Measurements from ENCODE around the gene BIRC7. TPM values are rescaled to one million over a fixed set of nuclear protein-coding genes. Genes with fewer than 3 reads are reported as not detected.
"Not testable (repeated sequence)": the region's sequence is repeated elsewhere in the genome, so short reads cannot be mapped to it uniquely, and the experiment has no call there.

BIRC7 gene
- total RNA-seq, 1 experiment from 2014 or later: 0.96 TPM

DNA sequence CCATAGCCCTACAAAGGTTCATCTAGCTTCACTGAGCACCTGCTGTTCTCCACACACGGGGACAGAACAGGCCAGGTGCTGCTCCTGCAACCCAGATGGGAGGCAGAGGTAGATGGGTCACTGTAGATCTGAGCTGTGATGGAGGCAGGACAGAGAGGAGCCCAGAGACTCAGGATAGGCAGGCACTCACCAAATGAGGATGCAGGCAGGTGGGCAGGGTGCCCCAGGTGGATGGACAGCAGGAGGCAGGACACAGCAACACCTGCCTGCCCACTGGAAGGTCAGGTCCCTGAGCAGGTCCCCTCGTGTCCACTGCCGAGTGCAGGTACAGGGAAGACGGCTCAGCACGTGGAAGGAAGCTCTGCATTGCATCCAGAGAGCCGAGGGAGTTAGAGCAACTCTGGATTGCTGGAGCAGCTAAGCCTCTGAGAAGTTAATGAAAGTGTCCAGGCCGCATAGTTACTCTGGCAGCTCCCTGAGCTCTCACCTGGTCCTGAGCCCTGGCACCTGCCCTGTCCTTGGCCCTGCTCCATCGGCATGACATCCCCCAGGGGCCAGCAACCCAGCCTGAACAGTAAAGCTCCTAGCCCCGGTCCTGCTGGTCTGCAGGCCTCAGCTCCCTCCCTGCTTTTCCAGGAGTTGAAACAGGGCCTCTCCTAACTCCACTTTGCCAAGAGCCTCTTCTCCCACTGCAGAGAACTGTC lies 14.9 kb upstream of the BIRC7 start:
- Histone ChIP-seq H3K4me2 (ENCODE audit: low read length) (no peak overlapping the region), H3K9me3 (ENCODE audit: control insufficient read depth in 1 of 2, insufficient read depth in 1 of 2, low read depth in 1 of 2, low read length in 2 of 2) (no peaks in the 10 kb centered on the region), H3K79me2 (ENCODE audit: insufficient read depth, low read length) (no peaks in the 10 kb centered on the region), H3K27ac (ENCODE audit: low read depth, low read length) (no peak overlapping the region), H3K27me3 (ENCODE audit: insufficient read depth, low read length) (no peaks in the 10 kb centered on the region), H4K20me1 (ENCODE audit: insufficient read depth) (no peaks in the 10 kb centered on the region), H3K4me3 (replicated peaks in 1 of 2; ENCODE audit: low read depth in 1 of 2, low read length in 2 of 2) (no peak overlapping the region), H3K4me1 (ENCODE audit: control insufficient read depth in 1 of 2, insufficient read depth in 2 of 2, low read length in 2 of 2) (peaks cover 22 to 37% of the 10 kb centered on the region in 2 experiments), H3K36me3 (ENCODE audit: control insufficient read depth in 1 of 2, insufficient read depth in 2 of 2, low read length in 2 of 2) (no peaks in the 10 kb centered on the region), H2AFZ (ENCODE audit: low read depth, low read length, poor library complexity, severe bottlenecking) (no peak overlapping the region), H3K9ac (ENCODE audit: low read length) (no peak overlapping the region), H3K9me2 (ENCODE audit: insufficient read depth) (no peaks in the 10 kb centered on the region)
- ATAC-seq: no peak
- intact Hi-C loops (cut with micrococcal nuclease): no loop called here
- ChIA-PET CTCF (no interaction called here), RAD21 (ENCODE audit: low non-redundant PET in 1 of 2, low total read pairs in 2 of 2, uncharacterized antibody in 2 of 2, unreplicated experiment in 2 of 2) (no interaction called here), POLR2A (interaction anchor here (1.3 kb wide), 1 partner anchor 14 kb away, joined by 3 read pairs; no protein-coding TSS in a partner anchor)
- DNase-seq (ENCODE audit: low read depth, low spot score): no peak
- no TSS peak for BruUV-seq (replicated peaks)
- TF ChIP-seq POLR2A (IDR thresholded peaks at IDR 0.05; ENCODE audit: borderline replicate concordance, extremely low read depth, insufficient read depth, insufficient read length): no peak
- TF ChIP-seq SP1 (IDR thresholded peaks at IDR 0.05; ENCODE audit: low read depth): no peak
- no peak for TF ChIP-seq EZH2 (IDR thresholded peaks at IDR 0.05)
- no peak for TF ChIP-seq CEBPB (IDR thresholded peaks at IDR 0.05; ENCODE audit: low read depth)
- no peak for TF ChIP-seq SIN3A (IDR thresholded peaks at IDR 0.05; ENCODE audit: low read depth)
- TF ChIP-seq ZNF274 (IDR thresholded peaks at IDR 0.05; ENCODE audit: low read depth, low read length): no peak
- no peak for TF ChIP-seq EZH2phosphoT487 (IDR thresholded peaks at IDR 0.05; ENCODE audit: borderline replicate concordance)
- TF ChIP-seq ZFX (IDR thresholded peaks at IDR 0.05): no peak
- TF ChIP-seq, protein P1, sequence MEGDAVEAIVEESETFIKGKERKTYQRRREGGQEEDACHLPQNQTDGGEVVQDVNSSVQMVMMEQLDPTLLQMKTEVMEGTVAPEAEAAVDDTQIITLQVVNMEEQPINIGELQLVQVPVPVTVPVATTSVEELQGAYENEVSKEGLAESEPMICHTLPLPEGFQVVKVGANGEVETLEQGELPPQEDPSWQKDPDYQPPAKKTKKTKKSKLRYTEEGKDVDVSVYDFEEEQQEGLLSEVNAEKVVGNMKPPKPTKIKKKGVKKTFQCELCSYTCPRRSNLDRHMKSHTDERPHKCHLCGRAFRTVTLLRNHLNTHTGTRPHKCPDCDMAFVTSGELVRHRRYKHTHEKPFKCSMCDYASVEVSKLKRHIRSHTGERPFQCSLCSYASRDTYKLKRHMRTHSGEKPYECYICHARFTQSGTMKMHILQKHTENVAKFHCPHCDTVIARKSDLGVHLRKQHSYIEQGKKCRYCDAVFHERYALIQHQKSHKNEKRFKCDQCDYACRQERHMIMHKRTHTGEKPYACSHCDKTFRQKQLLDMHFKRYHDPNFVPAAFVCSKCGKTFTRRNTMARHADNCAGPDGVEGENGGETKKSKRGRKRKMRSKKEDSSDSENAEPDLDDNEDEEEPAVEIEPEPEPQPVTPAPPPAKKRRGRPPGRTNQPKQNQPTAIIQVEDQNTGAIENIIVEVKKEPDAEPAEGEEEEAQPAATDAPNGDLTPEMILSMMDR (IDR thresholded peaks at IDR 0.05 in 2 of 3, conservative IDR thresholded peaks at IDR 0.05 in 1 of 3; ENCODE audit: borderline replicate concordance in 1 of 3, insufficient read depth in 1 of 3, low read depth in 2 of 3, low read length in 2 of 3): no peak
- TF ChIP-seq RAD21 (IDR thresholded peaks at IDR 0.05; ENCODE audit: low read depth): no peak
- no peak for TF ChIP-seq SRF (IDR thresholded peaks at IDR 0.05; ENCODE audit: low read depth)

DNA sequence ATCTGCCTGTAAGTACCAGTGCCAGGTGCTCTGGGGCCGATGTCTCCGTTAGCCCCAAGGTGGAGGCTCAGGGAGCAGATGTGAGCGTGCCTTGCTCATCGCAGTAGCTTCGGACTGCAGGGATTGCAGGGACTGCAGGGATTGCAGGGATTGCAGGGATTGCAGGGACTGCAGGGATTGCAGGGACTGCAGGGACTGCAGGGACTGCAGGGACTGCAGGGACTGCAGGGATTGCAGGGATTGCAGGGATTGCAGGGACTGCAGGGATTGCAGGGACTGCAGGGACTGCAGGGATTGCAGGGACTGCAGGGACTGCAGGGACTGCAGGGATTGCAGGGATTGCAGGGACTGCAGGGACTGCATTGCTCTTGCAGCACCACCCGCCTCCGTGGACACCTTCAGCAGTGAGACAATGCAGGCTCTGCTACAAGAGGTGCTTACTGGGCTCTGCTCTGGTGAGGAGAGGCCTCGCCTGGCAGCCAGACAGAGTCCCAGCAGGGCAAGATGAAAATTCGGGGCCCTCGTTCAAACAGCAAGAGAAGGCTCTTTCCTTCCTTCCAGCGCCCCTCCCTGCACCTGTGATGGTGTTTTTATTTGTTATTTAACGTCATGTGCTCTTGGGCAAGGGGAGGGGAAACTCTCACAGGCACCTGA lies 14.2 kb upstream of the BIRC7 start:
- H4K20me1 ChIP-seq (ENCODE audit: insufficient read depth); H3K4me2 ChIP-seq (ENCODE audit: low read length); DNase-seq (ENCODE audit: low read depth, low spot score); CTCF ChIA-PET; H3K27ac ChIP-seq (ENCODE audit: low read depth, low read length); RAD21 ChIA-PET (ENCODE audit: low non-redundant PET in 1 of 2, low total read pairs in 2 of 2, uncharacterized antibody in 2 of 2, unreplicated experiment in 2 of 2); H3K27me3 ChIP-seq (ENCODE audit: insufficient read depth, low read length); H3K36me3 ChIP-seq (ENCODE audit: control insufficient read depth in 1 of 2, insufficient read depth in 2 of 2, low read length in 2 of 2); H2AFZ ChIP-seq (ENCODE audit: low read depth, low read length, poor library complexity, severe bottlenecking); H3K9ac ChIP-seq (ENCODE audit: low read length); ATAC-seq; H3K9me2 ChIP-seq (ENCODE audit: insufficient read depth); H3K9me3 ChIP-seq (ENCODE audit: control insufficient read depth in 1 of 2, insufficient read depth in 1 of 2, low read depth in 1 of 2, low read length in 2 of 2); H3K4me3 ChIP-seq (replicated peaks in 1 of 2; ENCODE audit: low read depth in 1 of 2, low read length in 2 of 2); BruUV-seq (replicated peaks); H3K79me2 ChIP-seq (ENCODE audit: insufficient read depth, low read length): not testable (repeated sequence)
- peaks cover 25 to 38% of the 10 kb centered on the region in 2 experiments for H3K4me1 ChIP-seq (ENCODE audit: control insufficient read depth in 1 of 2, insufficient read depth in 2 of 2, low read length in 2 of 2)
- intact Hi-C loops (cut with micrococcal nuclease): loop anchor here (2.0 kb wide), 1 partner anchor 69 kb away; no protein-coding TSS in a partner anchor
- POLR2A ChIA-PET: interaction anchor here (1.3 kb wide), 1 partner anchor 13 kb away, joined by 3 read pairs; no protein-coding TSS in a partner anchor
